HepG2 (cell line): Measurements from ENCODE around the gene DCD. TPM values are rescaled to one million over a fixed set of nuclear protein-coding genes. Genes with fewer than 3 reads are reported as not detected.

Experiments
- ATAC-seq: fragments of 200-7000 bp; cut with Tn5 transposase; 3 replicates; pipeline ENCODE4 v1.9.1; 2020; ENCODE audit warnings: mild to moderate bottlenecking, moderate library complexity
- BruUV-seq: library from RNA; stranded (reverse); fragments of 400-500 nt; replicated peaks from 2 replicates; lab custom pipeline; 2021; lab: Mats Ljungman, UMichigan
- CTCF ChIA-PET: fragments of 300-600 bp; formaldehyde crosslinking; extraction: SDS; loops from one replicate; lab custom pipeline; 2021; ENCODE audit warnings: low total read pairs, inconsistent platforms, low intra/inter-chr PET ratio; lab: Yijun Ruan, JAX
- POLR2A ChIA-PET: fragments of 350-600 bp; sonication (Branson Sonifier 250); formaldehyde crosslinking; loops from one replicate; lab custom pipeline; 2020; ENCODE audit warnings: antibody characterized with exemption, inconsistent platforms; lab: Yijun Ruan, JAX
- DNase-seq: peaks from one replicate; pipeline ENCODE4 v3.0.0-alpha.2; 2015; ENCODE audit warnings: low spot score
- FAIRE-seq: peaks from 3 replicates; lab custom pipeline; 2011; peaks lifted over from hg19 to GRCh38; lab: Jason Lieb, UNC
- H2AFZ ChIP-seq: one replicate; pipeline ENCODE4 v1.6.1; 2011; ENCODE audit warnings: low read length, inconsistent platforms
- H3K27ac ChIP-seq: fragments of 300-600 bp; 3 replicates; pipeline ENCODE4 v1.8.0; 2011; ENCODE audit warnings: mixed run types, mild to moderate bottlenecking, mixed read lengths, low read length, inconsistent platforms; ENCODE audit not compliant: insufficient read depth; ENCODE audit errors: extremely low read length
- H3K27me3 ChIP-seq, 2 experiments: fragments of 200-600 bp in 1 of 2; 2 replicates in 1 of 2; 3 replicates in 1 of 2; pipeline versions ENCODE4 v1.6.0 to v1.8.0; 2011; ENCODE audit warnings: low read length in 2 of 2, mild to moderate bottlenecking in 2 of 2, moderate library complexity in 2 of 2, inconsistent platforms in 1 of 2; ENCODE audit not compliant: insufficient read depth in 2 of 2, control insufficient read depth in 1 of 2
- H3K36me3 ChIP-seq, 2 experiments: fragments of 200-600 bp in 1 of 2; replicated peaks in 1 of 2; 2 replicates in 1 of 2; 3 replicates in 1 of 2; pipeline versions ENCODE4 v1.5.1 to v1.8.0; 2011; ENCODE audit warnings: low read length in 2 of 2, inconsistent platforms in 1 of 2; ENCODE audit not compliant: insufficient read depth in 2 of 2, control insufficient read depth in 1 of 2
- H3K4me1 ChIP-seq: 2 replicates; pipeline ENCODE4 v1.5.1; 2012; ENCODE audit warnings: low read length, inconsistent platforms; ENCODE audit not compliant: insufficient read depth
- H3K4me2 ChIP-seq: 2 replicates; pipeline ENCODE4 v1.6.0; 2011; ENCODE audit warnings: low read depth, low read length, inconsistent platforms
- H3K4me3 ChIP-seq, 3 experiments: fragments of 200-600 bp in 1 of 3; sonication (generic), shearing (Covaris generic) in 1 of 3; replicated peaks in 1 of 3; 2 replicates each; pipeline ENCODE4 v1.5.1; 2011 to 2016; ENCODE audit warnings: low read length in 3 of 3, inconsistent platforms in 2 of 3, low read depth in 2 of 3, mild to moderate bottlenecking in 2 of 3, control low read depth in 1 of 3, mixed read lengths in 1 of 3; ENCODE audit not compliant: insufficient read depth in 1 of 3
- H3K79me2 ChIP-seq: one replicate; pipeline ENCODE4 v1.6.1; 2011; ENCODE audit warnings: low read length, inconsistent platforms; ENCODE audit not compliant: insufficient read depth
- H3K9ac ChIP-seq: 2 replicates; pipeline ENCODE4 v1.6.0; 2011; ENCODE audit warnings: mild to moderate bottlenecking, low read depth, low read length, inconsistent platforms; ENCODE audit not compliant: insufficient read depth
- H3K9me3 ChIP-seq: 2 replicates; pipeline ENCODE4 v1.5.1; 2012; ENCODE audit warnings: mild to moderate bottlenecking, low read length
- H4K20me1 ChIP-seq: 2 replicates; pipeline ENCODE4 v1.6.0; 2011; ENCODE audit warnings: inconsistent platforms, mild to moderate bottlenecking, low read length, moderate library complexity; ENCODE audit not compliant: insufficient read depth
- AHR ChIP-seq: IDR thresholded peaks from 2 replicates; pipeline ENCODE4 v1.6.1; 2018; ENCODE audit warnings: missing genetic modification reagents, missing compliant biosample characterization
- CENPX ChIP-seq: sonication (generic); formaldehyde crosslinking; IDR thresholded peaks from 2 replicates; pipeline ENCODE4 v1.9.0; 2021; ENCODE audit warnings: mild to moderate bottlenecking, missing genetic modification reagents, moderate library complexity
- HNRNPUL1 ChIP-seq: fragments of 200-400 bp; formaldehyde crosslinking; IDR thresholded peaks from 2 replicates; pipeline ENCODE4 v1.6.1; 2017; ENCODE audit warnings: low read depth, mild to moderate bottlenecking, low read length, moderate library complexity
- KAT8 ChIP-seq: IDR thresholded peaks from 2 replicates; pipeline ENCODE4 v1.6.1; 2016; ENCODE audit warnings: missing genetic modification reagents, missing compliant biosample characterization
- MED8 ChIP-seq: sonication (generic); formaldehyde crosslinking; IDR thresholded peaks from 2 replicates; pipeline ENCODE4 v1.8.1; 2023; ENCODE audit warnings: mild to moderate bottlenecking, missing genetic modification reagents; ENCODE audit not compliant: insufficient replicate concordance
- NFE2 ChIP-seq: sonication (generic); formaldehyde crosslinking; IDR thresholded peaks from 2 replicates; pipeline ENCODE4 v1.4.0; 2020; ENCODE audit warnings: missing genetic modification reagents
- PLRG1 ChIP-seq: fragments of 450-650 bp; conservative IDR thresholded peaks from 2 replicates; pipeline ENCODE4 v1.6.1; 2016
- RELA ChIP-seq: sonication (generic); formaldehyde crosslinking; IDR thresholded peaks from 2 replicates; pipeline ENCODE4 v1.4.0; 2020; ENCODE audit warnings: missing genetic modification reagents
- STAG1 ChIP-seq: sonication (generic); formaldehyde crosslinking; IDR thresholded peaks from 2 replicates; pipeline ENCODE4 v1.4.0; 2020; ENCODE audit warnings: missing genetic modification reagents
- SYNCRIP ChIP-seq: fragments of 200-400 bp; formaldehyde crosslinking; IDR thresholded peaks from 2 replicates; pipeline ENCODE4 v1.6.1; 2018; ENCODE audit warnings: mild to moderate bottlenecking, low read depth, low read length; ENCODE audit not compliant: insufficient read depth
- ZFP36 ChIP-seq: fragments of 150-350 bp; IDR thresholded peaks from 2 replicates; pipeline ENCODE4 v1.6.1; 2018; ENCODE audit warnings: borderline replicate concordance, low read length, low read depth; ENCODE audit not compliant: partially characterized antibody
- ZFP36L1 ChIP-seq: sonication (generic); formaldehyde crosslinking; IDR thresholded peaks from 2 replicates; pipeline ENCODE4 v1.8.0; 2022; ENCODE audit warnings: mild to moderate bottlenecking, missing genetic modification reagents, moderate library complexity
- ZMYM4 ChIP-seq: sonication (generic); formaldehyde crosslinking; IDR thresholded peaks from 2 replicates; pipeline ENCODE4 v1.8.1; 2023; ENCODE audit warnings: mild to moderate bottlenecking, missing genetic modification reagents
- WGBS: methylation state at CpG from one replicate; pipeline ENCODE4 v1.1.6; 2017; ENCODE audit warnings: low lambda C conversion rate; 5-methylcytosine and 5-hydroxymethylcytosine counted together
- in situ Hi-C: cut with HindIII; loops from 2 replicates; pipeline ENCODE4 v1.10.0; 2017; ENCODE audit warnings: low pct_unique_long_range_greater_than_20kb; ENCODE audit not compliant: extremely low pct_ligation_motif_present
- intact Hi-C: fragments of 100-400 bp; cut with micrococcal nuclease; formaldehyde crosslinking; loops from one replicate; pipeline ENCODE4 v1.10.0; 2022; ENCODE audit not compliant: unreplicated experiment
- polyA plus RNA-seq, 8 experiments: library from polyadenylated mRNA; depleted of rRNA in 3 of 8; stranded (reverse) in 7 of 8; unstranded in 1 of 8; fragments of >200 nt; fragmentation: Illumina TruSeq in 4 of 8; extraction: Trizol in 4 of 8; gene quantifications; 2 replicates each; pipeline versions ENCODE4 v1.2.1 to v1.2.3, GENCODE V29; 2011 to 2016; ENCODE audit warnings: low read depth in 4 of 8, missing spikeins in 1 of 8, mixed read lengths in 1 of 8; ENCODE audit not compliant: insufficient read depth in 1 of 8
- total RNA-seq, 5 experiments: library from RNA; depleted of rRNA; stranded (reverse); fragments of >200 nt; fragmentation: Illumina TruSeq; extraction: Trizol; gene quantifications; 2 replicates each; pipeline ENCODE4 v1.2.3, GENCODE V29; 2016; ENCODE audit warnings: low read depth in 1 of 5
- TF ChIP-seq, protein P1 (sequence below): sonication (generic); formaldehyde crosslinking; IDR thresholded peaks from 2 replicates; pipeline ENCODE4 v1.8.1; 2023; ENCODE audit warnings: missing genetic modification reagents, mild to moderate bottlenecking, borderline replicate concordance
- TF ChIP-seq, protein P2 (sequence below): sonication (generic); formaldehyde crosslinking; conservative IDR thresholded peaks from 2 replicates; pipeline ENCODE4 v1.4.0; 2020; ENCODE audit warnings: missing genetic modification reagents
- TF ChIP-seq, protein P3 (sequence below): sonication (generic); formaldehyde crosslinking; IDR thresholded peaks from 2 replicates; pipeline ENCODE4 v1.8.1; 2023; ENCODE audit warnings: mild to moderate bottlenecking, missing genetic modification reagents, borderline replicate concordance
- TF ChIP-seq, protein P4 (sequence below): IDR thresholded peaks from 2 replicates; pipeline ENCODE4 v1.6.1; 2016; ENCODE audit warnings: control low read depth
- TF ChIP-seq, protein P5 (sequence below): fragments of 450-650 bp; IDR thresholded peaks from 2 replicates; pipeline ENCODE4 v1.6.1; 2017; ENCODE audit warnings: mild to moderate bottlenecking

DCD gene
- total and polyA plus RNA-seq, 2 of the 13 experiments (the other 11 are each of a cell fraction or from before 2014, with no cell fraction given) = not detected

DNA sequence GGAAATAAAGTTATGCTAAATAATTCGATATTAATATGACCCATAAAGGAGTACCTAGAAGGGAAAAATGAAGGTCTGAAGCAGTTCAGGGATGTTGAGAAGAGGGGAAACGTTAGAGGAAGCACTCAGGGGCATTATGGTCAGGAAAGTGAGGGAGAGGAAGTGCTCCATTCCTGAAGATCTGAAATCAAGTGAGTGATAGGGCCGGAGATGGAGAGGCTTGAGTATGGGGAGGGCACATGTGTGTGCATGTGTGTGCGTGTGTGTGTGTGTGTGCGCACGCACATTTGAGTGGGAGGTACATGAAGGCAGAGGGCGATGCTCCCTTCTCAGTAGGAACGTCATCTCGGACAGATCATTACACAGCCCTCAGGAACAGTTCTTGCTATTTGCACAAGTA is 4.9 kb upstream of the DCD start:
- ChIA-PET POLR2A (no interaction called here), CTCF (no interaction called here)
- Histone ChIP-seq H3K9ac (no peak overlapping the region), H4K20me1 (no peaks in the 10 kb centered on the region), H3K27me3 (peaks cover 0 to 14% of the 10 kb centered on the region in 2 experiments; a peak in 3 of 5 replicates), H3K9me3 (no peaks in the 10 kb centered on the region), H3K4me2 (no peak overlapping the region), H3K4me3 (no peak overlapping the region), H2AFZ (no peak overlapping the region), H3K27ac (no peak overlapping the region), H3K36me3 (no peaks in the 10 kb centered on the region), H3K79me2 (no peaks in the 10 kb centered on the region), H3K4me1 (no peaks in the 10 kb centered on the region)
- intact Hi-C loops = no loop called here
- WGBS = 15% methylated on average over 9 of the region's 9 CpGs
- BruUV-seq = no TSS peak
- DNase-seq (no peak), FAIRE-seq (no peak), ATAC-seq (no peak)
- in situ Hi-C loops = no loop called here
- TF ChIP-seq NFE2 (CRISPR knock-in tag) = no peak
- TF ChIP-seq, protein P1, sequence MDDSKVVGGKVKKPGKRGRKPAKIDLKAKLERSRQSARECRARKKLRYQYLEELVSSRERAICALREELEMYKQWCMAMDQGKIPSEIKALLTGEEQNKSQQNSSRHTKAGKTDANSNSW (CRISPR knock-in tag) = no peak
- TF ChIP-seq ZFP36L1 (CRISPR knock-in tag) = no peak
- TF ChIP-seq, protein P2, sequence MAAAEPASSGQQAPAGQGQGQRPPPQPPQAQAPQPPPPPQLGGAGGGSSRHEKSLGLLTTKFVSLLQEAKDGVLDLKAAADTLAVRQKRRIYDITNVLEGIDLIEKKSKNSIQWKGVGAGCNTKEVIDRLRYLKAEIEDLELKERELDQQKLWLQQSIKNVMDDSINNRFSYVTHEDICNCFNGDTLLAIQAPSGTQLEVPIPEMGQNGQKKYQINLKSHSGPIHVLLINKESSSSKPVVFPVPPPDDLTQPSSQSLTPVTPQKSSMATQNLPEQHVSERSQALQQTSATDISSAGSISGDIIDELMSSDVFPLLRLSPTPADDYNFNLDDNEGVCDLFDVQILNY (CRISPR knock-in tag) = no peak
- no peak for TF ChIP-seq AHR (CRISPR knock-in tag)
- no peak for TF ChIP-seq PLRG1
- no peak for TF ChIP-seq MED8 (CRISPR knock-in tag)
- TF ChIP-seq KAT8 = no peak
- no peak for TF ChIP-seq STAG1
- no peak for TF ChIP-seq SYNCRIP
- TF ChIP-seq HNRNPUL1 = no peak
- no peak for TF ChIP-seq ZFP36
- TF ChIP-seq, protein P3, sequence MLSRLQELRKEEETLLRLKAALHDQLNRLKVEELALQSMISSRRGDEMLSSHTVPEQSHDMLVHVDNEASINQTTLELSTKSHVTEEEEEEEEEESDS = no peak
- TF ChIP-seq, protein P4, sequence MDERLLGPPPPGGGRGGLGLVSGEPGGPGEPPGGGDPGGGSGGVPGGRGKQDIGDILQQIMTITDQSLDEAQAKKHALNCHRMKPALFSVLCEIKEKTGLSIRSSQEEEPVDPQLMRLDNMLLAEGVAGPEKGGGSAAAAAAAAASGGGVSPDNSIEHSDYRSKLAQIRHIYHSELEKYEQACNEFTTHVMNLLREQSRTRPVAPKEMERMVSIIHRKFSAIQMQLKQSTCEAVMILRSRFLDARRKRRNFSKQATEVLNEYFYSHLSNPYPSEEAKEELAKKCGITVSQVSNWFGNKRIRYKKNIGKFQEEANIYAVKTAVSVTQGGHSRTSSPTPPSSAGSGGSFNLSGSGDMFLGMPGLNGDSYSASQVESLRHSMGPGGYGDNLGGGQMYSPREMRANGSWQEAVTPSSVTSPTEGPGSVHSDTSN = no peak
- no peak for TF ChIP-seq ZMYM4 (CRISPR knock-in tag)
- TF ChIP-seq, protein P5, sequence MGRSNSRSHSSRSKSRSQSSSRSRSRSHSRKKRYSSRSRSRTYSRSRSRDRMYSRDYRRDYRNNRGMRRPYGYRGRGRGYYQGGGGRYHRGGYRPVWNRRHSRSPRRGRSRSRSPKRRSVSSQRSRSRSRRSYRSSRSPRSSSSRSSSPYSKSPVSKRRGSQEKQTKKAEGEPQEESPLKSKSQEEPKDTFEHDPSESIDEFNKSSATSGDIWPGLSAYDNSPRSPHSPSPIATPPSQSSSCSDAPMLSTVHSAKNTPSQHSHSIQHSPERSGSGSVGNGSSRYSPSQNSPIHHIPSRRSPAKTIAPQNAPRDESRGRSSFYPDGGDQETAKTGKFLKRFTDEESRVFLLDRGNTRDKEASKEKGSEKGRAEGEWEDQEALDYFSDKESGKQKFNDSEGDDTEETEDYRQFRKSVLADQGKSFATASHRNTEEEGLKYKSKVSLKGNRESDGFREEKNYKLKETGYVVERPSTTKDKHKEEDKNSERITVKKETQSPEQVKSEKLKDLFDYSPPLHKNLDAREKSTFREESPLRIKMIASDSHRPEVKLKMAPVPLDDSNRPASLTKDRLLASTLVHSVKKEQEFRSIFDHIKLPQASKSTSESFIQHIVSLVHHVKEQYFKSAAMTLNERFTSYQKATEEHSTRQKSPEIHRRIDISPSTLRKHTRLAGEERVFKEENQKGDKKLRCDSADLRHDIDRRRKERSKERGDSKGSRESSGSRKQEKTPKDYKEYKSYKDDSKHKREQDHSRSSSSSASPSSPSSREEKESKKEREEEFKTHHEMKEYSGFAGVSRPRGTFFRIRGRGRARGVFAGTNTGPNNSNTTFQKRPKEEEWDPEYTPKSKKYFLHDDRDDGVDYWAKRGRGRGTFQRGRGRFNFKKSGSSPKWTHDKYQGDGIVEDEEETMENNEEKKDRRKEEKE = no peak
- TF ChIP-seq RELA = no peak
- TF ChIP-seq CENPX (CRISPR knock-in tag) = no peak
